Lower lobe of right lung (tissue), 2 donors: ENCODE measurements around the gene RPL28. TPM values are rescaled to one million over a fixed set of nuclear protein-coding genes. Genes with fewer than 3 reads are reported as not detected.

Experiments
- ATAC-seq, 2 donors: fragments of 200-7000 bp; cut with Tn5 transposase; one replicate each; pipeline ENCODE4 v1.9.1; 2020 to 2022; ENCODE audit warnings: mild to moderate bottlenecking in 2 of 2, moderate library complexity in 2 of 2
- DNase-seq: peaks from one replicate; pipeline ENCODE4 v3.0.0-alpha.2; 2020
- H3K27ac ChIP-seq: fragments of 200-600 bp; one replicate; pipeline ENCODE4 v1.8.0; 2022
- H3K27me3 ChIP-seq: fragments of 200-600 bp; one replicate; pipeline ENCODE4 v1.8.0; 2022; ENCODE audit warnings: low read depth
- H3K36me3 ChIP-seq: fragments of 200-600 bp; one replicate; pipeline ENCODE4 v1.8.0; 2022; ENCODE audit warnings: mild to moderate bottlenecking
- H3K4me1 ChIP-seq: fragments of 200-600 bp; one replicate; pipeline ENCODE4 v1.8.0; 2022
- H3K4me3 ChIP-seq: fragments of 200-600 bp; one replicate; pipeline ENCODE4 v1.8.0; 2022; ENCODE audit warnings: mild to moderate bottlenecking
- H3K9me3 ChIP-seq: fragments of 200-600 bp; one replicate; pipeline ENCODE4 v1.8.0; 2022
- CTCF ChIP-seq: fragments of 200-600 bp; IDR thresholded peaks from one replicate; pipeline ENCODE4 v1.8.0; 2022; ENCODE audit warnings: antibody characterized with exemption, mild to moderate bottlenecking
- intact Hi-C: fragments of 100-400 bp; cut with DNase I; formaldehyde crosslinking; loops from one replicate; pipeline ENCODE4 v1.11.0; 2022
- total RNA-seq: library from RNA; stranded (reverse); fragmentation: NEBNext Ultra II Directional; extraction: Animal tissue kit (Norgen Biotek cat#: 25700); gene quantifications from one replicate; pipeline ENCODE4 v1.2.1, GENCODE V29; 2021
- donor health status: DM: no; HTN: yes; CAD: no; lungs with severe emphysema.

RPL28 gene
- total RNA-seq, 1 donor from 2014 or later, result 1,501 TPM

- Histone ChIP-seq H3K36me3 (peaks cover 49% of the 10 kb centered on the region), H3K27me3 (no peaks in the 10 kb centered on the region), H3K4me1 (peaks cover 52% of the 10 kb centered on the region), H3K4me3 (peak overlapping the region; percentile 97), H3K27ac (peak overlapping the region; percentile 94), H3K9me3 (no peaks in the 10 kb centered on the region)
- DNase-seq (no peak), ATAC-seq (no peak)
- intact Hi-C loops, result no loop called here
- TF ChIP-seq CTCF, result no peak
Observed at GRCh38 chr19:55386493-55386971, 800 bp downstream of the RPL28 start.

GRCh38 chr19:55387736-55388497, 2.2 kb downstream of the RPL28 start:
- ATAC-seq (no peak), DNase-seq (no peak)
- H3K9me3 ChIP-seq, result no peaks in the 10 kb centered on the region
- H3K27ac ChIP-seq, result no peak overlapping the region
- H3K4me1 ChIP-seq, result peaks cover 50% of the 10 kb centered on the region
- peak overlapping the region; percentile 97 for H3K4me3 ChIP-seq
- H3K36me3 ChIP-seq, result peaks cover 58% of the 10 kb centered on the region
- TF ChIP-seq CTCF, result no peak
- no peaks in the 10 kb centered on the region for H3K27me3 ChIP-seq
- intact Hi-C loops, result no loop called here

GRCh38 chr19:55389386-55390317, 3.9 kb downstream of the RPL28 start:
- no peak for TF ChIP-seq CTCF
- Histone ChIP-seq H3K27me3 (no peaks in the 10 kb centered on the region), H3K4me3 (no peak overlapping the region), H3K36me3 (peaks cover 58% of the 10 kb centered on the region), H3K9me3 (no peaks in the 10 kb centered on the region), H3K27ac (no peak overlapping the region), H3K4me1 (peaks cover 40% of the 10 kb centered on the region)
- DNase-seq, result no peak
- intact Hi-C loops, result no loop called here
- ATAC-seq, result no peak

- Histone ChIP-seq H3K27me3 (no peaks in the 10 kb centered on the region), H3K4me1 (peaks cover 35% of the 10 kb centered on the region), H3K27ac (no peak overlapping the region), H3K36me3 (peaks cover 58% of the 10 kb centered on the region), H3K9me3 (no peaks in the 10 kb centered on the region), H3K4me3 (no peak overlapping the region)
- DNase-seq (no peak), ATAC-seq (no peak)
- intact Hi-C loops, result no loop called here
- no peak for TF ChIP-seq CTCF
Observed at GRCh38 chr19:55390461-55390880, 4.7 kb downstream of the RPL28 start.

GRCh38 chr19:55391191-55391670, 5.5 kb downstream of the RPL28 start:
- Histone ChIP-seq H3K27ac (no peak overlapping the region), H3K4me1 (peaks cover 35% of the 10 kb centered on the region), H3K9me3 (no peaks in the 10 kb centered on the region), H3K36me3 (peaks cover 58% of the 10 kb centered on the region), H3K27me3 (no peaks in the 10 kb centered on the region), H3K4me3 (no peak overlapping the region)
- ATAC-seq (no peak), DNase-seq (no peak)
- TF ChIP-seq CTCF, result no peak
- intact Hi-C loops, result no loop called here
